GM06990 (cell line): ENCODE measurements around the gene ZNF646.

Experiments
- DNase-seq: peaks from one replicate; pipeline ENCODE4 v3.0.0-alpha.2; 2011; ENCODE audit not compliant: insufficient read length; ENCODE audit errors: extremely low read depth
- H3K27me3 ChIP-seq: replicated peaks from 2 replicates; pipeline ENCODE4 v1.6.0; 2011; ENCODE audit warnings: low read length; ENCODE audit not compliant: control insufficient read depth, insufficient read depth
- H3K36me3 ChIP-seq: 2 replicates; pipeline ENCODE4 v1.5.1; 2011; ENCODE audit warnings: low read length; ENCODE audit not compliant: control insufficient read depth, insufficient read depth
- H3K4me3 ChIP-seq: replicated peaks from 2 replicates; pipeline ENCODE4 v1.5.1; 2011; ENCODE audit warnings: low read depth, mild to moderate bottlenecking, control low read depth, low read length
- CTCF ChIP-seq: IDR thresholded peaks from 2 replicates; pipeline ENCODE4 v1.5.1; 2011; ENCODE audit warnings: low read length, control low read depth, mild to moderate bottlenecking, inconsistent platforms; ENCODE audit not compliant: insufficient read depth, poor library complexity, severe bottlenecking

ZNF646 gene

GRCh38 chr16:31109622-31110021 lies 35.4 kb downstream of the ZNF646 start:
- no peak for DNase-seq
- Histone ChIP-seq H3K27me3 (no peaks in the 10 kb centered on the region), H3K4me3 (no peak overlapping the region), H3K36me3 (peaks cover 24% of the 10 kb centered on the region)
- no peak for TF ChIP-seq CTCF

GRCh38 chr16:31110106-31111034 lies 36.1 kb downstream of the ZNF646 start:
- DNase-seq = no peak

GRCh38 chr16:31111881-31112466 lies 37.8 kb downstream of the ZNF646 start:
- Histone ChIP-seq H3K27me3 (no peaks in the 10 kb centered on the region), H3K36me3 (peaks cover 24% of the 10 kb centered on the region), H3K4me3 (no peak overlapping the region)
- TF ChIP-seq CTCF = no peak
- DNase-seq = no peak

More at GRCh38 chr16:31110106-31111034, 36.1 kb downstream of the ZNF646 start:
- no peak for TF ChIP-seq CTCF
- H3K4me3 ChIP-seq = no peak overlapping the region
- H3K36me3 ChIP-seq = peaks cover 24% of the 10 kb centered on the region
- no peaks in the 10 kb centered on the region for H3K27me3 ChIP-seq

- Histone ChIP-seq H3K27me3 (no peaks in the 10 kb centered on the region), H3K4me3 (no peak overlapping the region), H3K36me3 (peaks cover 24% of the 10 kb centered on the region)
- no peak for TF ChIP-seq CTCF
- no peak for DNase-seq
These were observed 38.5 kb downstream of the ZNF646 start for GRCh38 chr16:31112711-31113110.

GRCh38 chr16:31113121-31114120 lies 39.2 kb downstream of the ZNF646 start:
- Histone ChIP-seq H3K36me3 (peaks cover 24% of the 10 kb centered on the region), H3K4me3 (no peak overlapping the region), H3K27me3 (no peaks in the 10 kb centered on the region)
- no peak for TF ChIP-seq CTCF
- DNase-seq = no peak
